ENCODE data around the gene TPRX2.

- TF ChIP-seq CTCF (IDR thresholded peaks at IDR 0.05 in 4 of 5, conservative IDR thresholded peaks at IDR 0.05 in 1 of 5) (no peak), POLR2A (IDR thresholded peaks at IDR 0.05) (no peak)
Observed at GRCh38 chr19:47878906-47879305, 19.9 kb downstream of the TPRX2 start.

All from gastrocnemius medialis (tissue), 4 donors.